ENCODE data around the gene SHKBP1. TPM values are rescaled to one million over a fixed set of nuclear protein-coding genes. Genes with fewer than 3 reads are reported as not detected.
A peak's percentile ranks its signal among the peaks of the same experiment; 100 is the strongest.

Gene SHKBP1
- total and polyA plus RNA-seq, 9 of the 15 experiments (the other 6 are each of a cell fraction or from before 2014, with no cell fraction given): 1.2 to 58.1 (median 22.3) TPM

GRCh38 chr19:40594255-40594654, 17.6 kb downstream of the SHKBP1 start (continued):
- TF ChIP-seq CTCFL (IDR thresholded peaks at IDR 0.05; ENCODE audit: borderline replicate concordance, insufficient read depth, low read depth, low read length, poor library complexity, severe bottlenecking): no peak
- TF ChIP-seq, protein P1, sequence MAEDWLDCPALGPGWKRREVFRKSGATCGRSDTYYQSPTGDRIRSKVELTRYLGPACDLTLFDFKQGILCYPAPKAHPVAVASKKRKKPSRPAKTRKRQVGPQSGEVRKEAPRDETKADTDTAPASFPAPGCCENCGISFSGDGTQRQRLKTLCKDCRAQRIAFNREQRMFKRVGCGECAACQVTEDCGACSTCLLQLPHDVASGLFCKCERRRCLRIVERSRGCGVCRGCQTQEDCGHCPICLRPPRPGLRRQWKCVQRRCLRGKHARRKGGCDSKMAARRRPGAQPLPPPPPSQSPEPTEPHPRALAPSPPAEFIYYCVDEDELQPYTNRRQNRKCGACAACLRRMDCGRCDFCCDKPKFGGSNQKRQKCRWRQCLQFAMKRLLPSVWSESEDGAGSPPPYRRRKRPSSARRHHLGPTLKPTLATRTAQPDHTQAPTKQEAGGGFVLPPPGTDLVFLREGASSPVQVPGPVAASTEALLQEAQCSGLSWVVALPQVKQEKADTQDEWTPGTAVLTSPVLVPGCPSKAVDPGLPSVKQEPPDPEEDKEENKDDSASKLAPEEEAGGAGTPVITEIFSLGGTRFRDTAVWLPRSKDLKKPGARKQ (CRISPR knock-in tag; IDR thresholded peaks at IDR 0.05): no peak
- no peak for TF ChIP-seq ZNF583 (CRISPR knock-in tag; IDR thresholded peaks at IDR 0.05)
- no peak for TF ChIP-seq EZH2 (IDR thresholded peaks at IDR 0.05; ENCODE audit: borderline replicate concordance, low read depth, low read length)
- no peak for TF ChIP-seq PHB2 (IDR thresholded peaks at IDR 0.05; ENCODE audit: low read depth)
- TF ChIP-seq HDAC2 (IDR thresholded peaks at IDR 0.05): 0 out of 2 replicates have a peak, but pooled peaks have one; percentile 19
- TF ChIP-seq KAT7 (CRISPR knock-in tag; IDR thresholded peaks at IDR 0.05; ENCODE audit: borderline replicate concordance): no peak
- no peak for TF ChIP-seq SAP30 (IDR thresholded peaks at IDR 0.05; ENCODE audit: borderline replicate concordance, insufficient read depth, low read depth, low read length, poor library complexity, severe bottlenecking)
- TF ChIP-seq YBX1 (IDR thresholded peaks at IDR 0.05): no peak
- TF ChIP-seq, protein P2, sequence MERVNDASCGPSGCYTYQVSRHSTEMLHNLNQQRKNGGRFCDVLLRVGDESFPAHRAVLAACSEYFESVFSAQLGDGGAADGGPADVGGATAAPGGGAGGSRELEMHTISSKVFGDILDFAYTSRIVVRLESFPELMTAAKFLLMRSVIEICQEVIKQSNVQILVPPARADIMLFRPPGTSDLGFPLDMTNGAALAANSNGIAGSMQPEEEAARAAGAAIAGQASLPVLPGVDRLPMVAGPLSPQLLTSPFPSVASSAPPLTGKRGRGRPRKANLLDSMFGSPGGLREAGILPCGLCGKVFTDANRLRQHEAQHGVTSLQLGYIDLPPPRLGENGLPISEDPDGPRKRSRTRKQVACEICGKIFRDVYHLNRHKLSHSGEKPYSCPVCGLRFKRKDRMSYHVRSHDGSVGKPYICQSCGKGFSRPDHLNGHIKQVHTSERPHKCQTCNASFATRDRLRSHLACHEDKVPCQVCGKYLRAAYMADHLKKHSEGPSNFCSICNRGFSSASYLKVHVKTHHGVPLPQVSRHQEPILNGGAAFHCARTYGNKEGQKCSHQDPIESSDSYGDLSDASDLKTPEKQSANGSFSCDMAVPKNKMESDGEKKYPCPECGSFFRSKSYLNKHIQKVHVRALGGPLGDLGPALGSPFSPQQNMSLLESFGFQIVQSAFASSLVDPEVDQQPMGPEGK (CRISPR knock-in tag; IDR thresholded peaks at IDR 0.05; ENCODE audit: borderline replicate concordance): no peak
- TF ChIP-seq, protein P3, sequence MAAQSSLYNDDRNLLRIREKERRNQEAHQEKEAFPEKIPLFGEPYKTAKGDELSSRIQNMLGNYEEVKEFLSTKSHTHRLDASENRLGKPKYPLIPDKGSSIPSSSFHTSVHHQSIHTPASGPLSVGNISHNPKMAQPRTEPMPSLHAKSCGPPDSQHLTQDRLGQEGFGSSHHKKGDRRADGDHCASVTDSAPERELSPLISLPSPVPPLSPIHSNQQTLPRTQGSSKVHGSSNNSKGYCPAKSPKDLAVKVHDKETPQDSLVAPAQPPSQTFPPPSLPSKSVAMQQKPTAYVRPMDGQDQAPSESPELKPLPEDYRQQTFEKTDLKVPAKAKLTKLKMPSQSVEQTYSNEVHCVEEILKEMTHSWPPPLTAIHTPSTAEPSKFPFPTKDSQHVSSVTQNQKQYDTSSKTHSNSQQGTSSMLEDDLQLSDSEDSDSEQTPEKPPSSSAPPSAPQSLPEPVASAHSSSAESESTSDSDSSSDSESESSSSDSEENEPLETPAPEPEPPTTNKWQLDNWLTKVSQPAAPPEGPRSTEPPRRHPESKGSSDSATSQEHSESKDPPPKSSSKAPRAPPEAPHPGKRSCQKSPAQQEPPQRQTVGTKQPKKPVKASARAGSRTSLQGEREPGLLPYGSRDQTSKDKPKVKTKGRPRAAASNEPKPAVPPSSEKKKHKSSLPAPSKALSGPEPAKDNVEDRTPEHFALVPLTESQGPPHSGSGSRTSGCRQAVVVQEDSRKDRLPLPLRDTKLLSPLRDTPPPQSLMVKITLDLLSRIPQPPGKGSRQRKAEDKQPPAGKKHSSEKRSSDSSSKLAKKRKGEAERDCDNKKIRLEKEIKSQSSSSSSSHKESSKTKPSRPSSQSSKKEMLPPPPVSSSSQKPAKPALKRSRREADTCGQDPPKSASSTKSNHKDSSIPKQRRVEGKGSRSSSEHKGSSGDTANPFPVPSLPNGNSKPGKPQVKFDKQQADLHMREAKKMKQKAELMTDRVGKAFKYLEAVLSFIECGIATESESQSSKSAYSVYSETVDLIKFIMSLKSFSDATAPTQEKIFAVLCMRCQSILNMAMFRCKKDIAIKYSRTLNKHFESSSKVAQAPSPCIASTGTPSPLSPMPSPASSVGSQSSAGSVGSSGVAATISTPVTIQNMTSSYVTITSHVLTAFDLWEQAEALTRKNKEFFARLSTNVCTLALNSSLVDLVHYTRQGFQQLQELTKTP (IDR thresholded peaks at IDR 0.05; ENCODE audit: low read depth in 1 of 2, partially characterized antibody in 2 of 2): no peak
- TF ChIP-seq PPARD (CRISPR knock-in tag; IDR thresholded peaks at IDR 0.05): no peak
- no peak for TF ChIP-seq ETV5 (CRISPR knock-in tag; IDR thresholded peaks at IDR 0.05; ENCODE audit: low read depth)

Measured in K562 (cell line).